ENCODE results near the gene ZSWIM3. TPM values are rescaled to one million over a fixed set of nuclear protein-coding genes. Genes with fewer than 3 reads are reported as not detected.

ZSWIM3 gene
- total RNA-seq, 4 donors from 2014 or later = 2.2 to 8.3 (median 5.7) TPM

DNA sequence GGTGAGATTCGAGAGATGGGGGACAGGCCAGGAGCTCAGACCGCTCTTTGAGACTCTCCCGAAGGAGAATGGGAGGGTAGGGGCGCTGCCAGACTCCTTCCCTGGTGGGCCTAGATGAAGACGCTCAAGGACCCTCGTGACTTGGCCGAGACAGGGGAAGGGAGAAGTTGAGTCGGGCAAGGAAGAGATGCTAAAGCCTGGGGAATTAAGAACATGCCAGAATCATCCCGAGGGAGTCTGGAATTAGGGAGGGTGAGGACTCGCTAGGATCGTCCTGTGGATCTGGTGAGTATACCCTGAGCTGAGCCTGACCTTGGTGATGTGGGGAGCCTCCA is 44.4 kb upstream of the ZSWIM3 start:
- H3K27me3 ChIP-seq = no peaks in the 10 kb centered on the region
- in situ Hi-C loops (cut with MboI; ENCODE audit: low pct_ligation_motif_present in 1 of 4, low pct_unique_long_range_greater_than_20kb in 1 of 4, low sequenced_read_pairs in 3 of 4) = loop anchor here in 1 of 4 donors (25.0 kb wide), 1 partner anchor 149 kb away; the partner anchor contains the start of gene ZNF335
- WGBS, 2 donors (ENCODE audit: low coverage in 1 of 2) = 2% methylated on average over 11 of the region's 11 CpGs; no CpG with 5 or more reads in 1 of the 2 donors
- no peak for DNase-seq
- peaks cover 6 to 26% (median 18%) of the 10 kb centered on the region in 4 donors for H3K4me1 ChIP-seq
- intact Hi-C loops (cut with DNase I; ENCODE audit: low total_unique reads) = no loop called here
- H3K4me3 ChIP-seq = peak overlapping the region in 3 of 4 donors; percentile 48 to 84 (median 62)
- H3K27ac ChIP-seq = peak overlapping the region in 2 of 4 donors; percentile 40 to 72
- TF ChIP-seq EP300 (IDR thresholded peaks at IDR 0.05; ENCODE audit: low read depth) (no peak), POLR2A (IDR thresholded peaks at IDR 0.05) (no peak), POLR2AphosphoS5 (IDR thresholded peaks at IDR 0.05) (no peak)
- TF ChIP-seq, protein P1, sequence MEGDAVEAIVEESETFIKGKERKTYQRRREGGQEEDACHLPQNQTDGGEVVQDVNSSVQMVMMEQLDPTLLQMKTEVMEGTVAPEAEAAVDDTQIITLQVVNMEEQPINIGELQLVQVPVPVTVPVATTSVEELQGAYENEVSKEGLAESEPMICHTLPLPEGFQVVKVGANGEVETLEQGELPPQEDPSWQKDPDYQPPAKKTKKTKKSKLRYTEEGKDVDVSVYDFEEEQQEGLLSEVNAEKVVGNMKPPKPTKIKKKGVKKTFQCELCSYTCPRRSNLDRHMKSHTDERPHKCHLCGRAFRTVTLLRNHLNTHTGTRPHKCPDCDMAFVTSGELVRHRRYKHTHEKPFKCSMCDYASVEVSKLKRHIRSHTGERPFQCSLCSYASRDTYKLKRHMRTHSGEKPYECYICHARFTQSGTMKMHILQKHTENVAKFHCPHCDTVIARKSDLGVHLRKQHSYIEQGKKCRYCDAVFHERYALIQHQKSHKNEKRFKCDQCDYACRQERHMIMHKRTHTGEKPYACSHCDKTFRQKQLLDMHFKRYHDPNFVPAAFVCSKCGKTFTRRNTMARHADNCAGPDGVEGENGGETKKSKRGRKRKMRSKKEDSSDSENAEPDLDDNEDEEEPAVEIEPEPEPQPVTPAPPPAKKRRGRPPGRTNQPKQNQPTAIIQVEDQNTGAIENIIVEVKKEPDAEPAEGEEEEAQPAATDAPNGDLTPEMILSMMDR (IDR thresholded peaks at IDR 0.05) = no peak
- H3K36me3 ChIP-seq = peaks cover 0 to 29% (median 9%) of the 10 kb centered on the region in 4 donors
- H3K9me3 ChIP-seq = no peaks in the 10 kb centered on the region

DNA sequence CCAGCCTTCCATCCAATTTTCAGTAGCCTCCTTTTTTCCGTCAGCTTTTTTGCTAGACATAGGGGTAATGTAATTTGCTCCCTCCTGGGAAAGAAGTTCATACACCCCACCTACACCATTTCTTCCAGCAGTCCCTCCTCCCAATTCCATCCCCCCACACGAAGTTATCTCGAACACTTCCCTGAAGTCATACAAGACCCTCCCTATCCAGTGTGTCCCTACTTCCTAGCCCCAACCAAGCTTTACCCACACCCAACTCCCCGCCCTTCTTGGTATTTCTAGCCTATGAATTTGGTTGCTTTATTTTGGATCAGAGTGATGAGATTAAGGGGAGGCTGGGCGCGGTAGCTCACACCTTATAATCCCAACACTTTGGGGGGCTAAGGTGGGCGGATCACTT is 43.9 kb upstream of the ZSWIM3 start:
- in situ Hi-C loops (cut with MboI; ENCODE audit: low pct_ligation_motif_present in 1 of 4, low pct_unique_long_range_greater_than_20kb in 1 of 4, low sequenced_read_pairs in 3 of 4) = loop anchor here in 1 of 4 donors (25.0 kb wide), 1 partner anchor 149 kb away; the partner anchor contains the start of gene ZNF335
- Histone ChIP-seq H3K9me3 (no peaks in the 10 kb centered on the region), H3K27me3 (no peaks in the 10 kb centered on the region), H3K27ac (no peak overlapping the region), H3K4me3 (peak overlapping the region in 2 of 4 donors; percentile 62 to 84), H3K4me1 (peaks cover 6 to 27% (median 19%) of the 10 kb centered on the region in 4 donors), H3K36me3 (peaks cover 0 to 24% (median 8%) of the 10 kb centered on the region in 4 donors)
- intact Hi-C loops (cut with DNase I; ENCODE audit: low total_unique reads) = no loop called here
- WGBS, 2 donors (ENCODE audit: low coverage in 1 of 2) = 29 to 61% methylated on average over 4 to 7 of the region's 7 CpGs
- DNase-seq = no peak
- TF ChIP-seq POLR2A (IDR thresholded peaks at IDR 0.05) (no peak), POLR2AphosphoS5 (IDR thresholded peaks at IDR 0.05) (no peak), EP300 (IDR thresholded peaks at IDR 0.05; ENCODE audit: low read depth) (no peak)
- TF ChIP-seq, protein P1 (IDR thresholded peaks at IDR 0.05) = no peak

DNA sequence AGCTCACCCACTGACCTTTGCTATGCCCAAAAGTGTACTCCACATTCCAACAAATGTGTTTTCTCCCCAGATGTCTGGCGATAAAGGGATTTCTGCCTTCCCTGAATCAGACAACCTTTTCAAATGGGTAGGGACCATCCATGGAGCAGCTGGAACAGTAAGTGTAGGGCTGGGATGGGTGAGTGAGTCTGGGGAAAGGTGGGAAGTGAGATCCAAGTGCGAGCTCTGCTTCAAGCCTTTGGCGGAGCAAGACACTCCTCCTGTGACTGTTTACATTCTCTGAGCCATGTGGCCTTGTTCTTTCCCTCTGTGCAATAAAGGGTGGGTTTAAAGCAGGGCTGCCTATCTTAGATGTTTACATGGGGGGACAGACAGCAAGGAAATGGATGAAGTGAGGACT is 43.1 kb upstream of the ZSWIM3 start:
- Histone ChIP-seq H3K9me3 (no peaks in the 10 kb centered on the region), H3K4me3 (no peak overlapping the region), H3K27ac (no peak overlapping the region), H3K27me3 (no peaks in the 10 kb centered on the region), H3K4me1 (peaks cover 6 to 27% (median 19%) of the 10 kb centered on the region in 4 donors), H3K36me3 (peaks cover 0 to 18% (median 5%) of the 10 kb centered on the region in 4 donors)
- TF ChIP-seq, protein P1 (IDR thresholded peaks at IDR 0.05) = no peak
- TF ChIP-seq POLR2AphosphoS5 (IDR thresholded peaks at IDR 0.05) = no peak
- TF ChIP-seq EP300 (IDR thresholded peaks at IDR 0.05; ENCODE audit: low read depth) = no peak
- no peak for TF ChIP-seq POLR2A (IDR thresholded peaks at IDR 0.05)
- 81% methylated on average over 3 of the region's 3 CpGs; no CpG with 5 or more reads in 1 of the 2 donors for WGBS, 2 donors (ENCODE audit: low coverage in 1 of 2)
- DNase-seq = no peak
- in situ Hi-C loops (cut with MboI; ENCODE audit: low pct_ligation_motif_present in 1 of 4, low pct_unique_long_range_greater_than_20kb in 1 of 4, low sequenced_read_pairs in 3 of 4) (loop anchor here in 1 of 4 donors (25.0 kb wide), 1 partner anchor 148 kb away; the partner anchor contains the start of gene ZNF335), intact Hi-C loops (cut with DNase I; ENCODE audit: low total_unique reads) (no loop called here)

DNA sequence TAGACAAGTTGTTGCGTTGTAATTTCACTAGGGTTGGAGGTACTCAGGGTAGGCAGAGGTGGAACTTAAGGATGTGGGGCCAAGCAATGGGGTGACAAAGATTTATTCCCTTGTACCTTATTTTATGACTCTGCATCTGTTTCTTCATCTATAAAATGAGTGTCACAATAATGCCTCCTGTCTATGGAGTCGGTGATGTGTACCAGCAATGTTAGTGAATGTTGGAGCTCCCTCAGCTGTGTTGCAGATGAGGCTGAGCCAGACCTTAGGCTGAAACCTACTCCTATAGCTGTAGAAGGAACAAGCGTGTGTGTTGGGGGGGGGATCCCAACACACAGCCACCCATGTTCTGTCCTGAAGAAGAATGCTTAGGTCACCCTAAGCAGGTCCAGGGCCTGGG is 40.5 kb upstream of the ZSWIM3 start:
- intact Hi-C loops (cut with DNase I; ENCODE audit: low total_unique reads) = no loop called here
- H3K4me3 ChIP-seq = no peak overlapping the region
- no peak overlapping the region for H3K27ac ChIP-seq
- in situ Hi-C loops (cut with MboI; ENCODE audit: low pct_ligation_motif_present in 1 of 4, low pct_unique_long_range_greater_than_20kb in 1 of 4, low sequenced_read_pairs in 3 of 4) = loop anchor here in 1 of 4 donors (25.0 kb wide), 1 partner anchor 145 kb away; the partner anchor contains the start of gene ZNF335
- peaks cover 6 to 26% (median 20%) of the 10 kb centered on the region in 4 donors for H3K4me1 ChIP-seq
- H3K9me3 ChIP-seq = no peaks in the 10 kb centered on the region
- H3K36me3 ChIP-seq = no peaks in the 10 kb centered on the region
- no peak for TF ChIP-seq POLR2A (IDR thresholded peaks at IDR 0.05)
- TF ChIP-seq POLR2AphosphoS5 (IDR thresholded peaks at IDR 0.05) = no peak
- no peak for TF ChIP-seq EP300 (IDR thresholded peaks at IDR 0.05; ENCODE audit: low read depth)
- TF ChIP-seq, protein P1 (IDR thresholded peaks at IDR 0.05) = no peak
- no peak for DNase-seq
- WGBS, 2 donors (ENCODE audit: low coverage in 1 of 2) = 84 to 90% methylated on average over 2 to 3 of the region's 3 CpGs
- no peaks in the 10 kb centered on the region for H3K27me3 ChIP-seq
